SU-DHL-6 (cell line): ENCODE data around the gene ARHGEF37.

Source experiments
- H2AFZ ChIP-seq: fragments of 200-600 bp; sonication (generic); 2 replicates; pipeline ENCODE4 v1.6.1; 2014; ENCODE audit warnings: low read depth, mild to moderate bottlenecking, moderate library complexity, mixed read lengths, antibody characterized with exemption, low read length; ENCODE audit not compliant: severe bottlenecking
- H3F3A ChIP-seq: fragments of 200-600 bp; shearing (Covaris generic); 2 replicates; pipeline ENCODE4 v1.6.0; 2016; ENCODE audit warnings: antibody characterized with exemption, mild to moderate bottlenecking; ENCODE audit not compliant: insufficient read depth
- H3K27ac ChIP-seq: fragments of 200-600 bp; sonication (generic); 2 replicates; pipeline ENCODE4 v1.5.1; 2016; ENCODE audit warnings: low read depth, mild to moderate bottlenecking, low read length, moderate library complexity, mixed read lengths
- H3K27me3 ChIP-seq: fragments of 200-600 bp; sonication (generic), shearing (Covaris generic); 2 replicates; pipeline ENCODE4 v1.6.0; 2014; ENCODE audit warnings: mild to moderate bottlenecking, low read length
- H3K36me3 ChIP-seq: fragments of 200-600 bp; sonication (generic); 2 replicates; pipeline ENCODE4 v1.6.1; 2014; ENCODE audit warnings: mild to moderate bottlenecking, low read length, mixed read lengths
- H3K4me2 ChIP-seq: fragments of 300-600, 200-600 bp; shearing (Covaris generic), sonication (generic); 2 replicates; pipeline ENCODE4 v1.6.0; 2014; ENCODE audit warnings: low read length, low read depth, mild to moderate bottlenecking; ENCODE audit not compliant: poor library complexity, severe bottlenecking
- H3K4me3 ChIP-seq: fragments of 200-600 bp; sonication (generic); 2 replicates; pipeline ENCODE4 v1.5.1; 2014; ENCODE audit warnings: antibody characterized with exemption, low read length, mild to moderate bottlenecking, mixed read lengths; ENCODE audit not compliant: insufficient read depth, poor library complexity, severe bottlenecking
- H3K79me2 ChIP-seq: fragments of 200-600 bp; sonication (generic); 2 replicates; pipeline ENCODE4 v1.6.1; 2014; ENCODE audit warnings: mild to moderate bottlenecking, low read length, moderate library complexity; ENCODE audit not compliant: insufficient read depth
- H3K9ac ChIP-seq: fragments of 200-600 bp; sonication (generic); 2 replicates; pipeline ENCODE4 v1.7.0; 2014; ENCODE audit warnings: mild to moderate bottlenecking, low read length
- H3K9me2 ChIP-seq: fragments of 200-600 bp; sonication (generic); replicated peaks from 2 replicates; pipeline ENCODE4 v1.6.1; 2014; ENCODE audit warnings: low read length; ENCODE audit not compliant: insufficient read depth
- H3K9me3 ChIP-seq: fragments of 200-600 bp; sonication (generic); 2 replicates; pipeline ENCODE4 v1.6.1; 2014; ENCODE audit warnings: low read length, mixed read lengths; ENCODE audit not compliant: insufficient read depth
- H4K20me1 ChIP-seq: fragments of 200-600 bp; sonication (generic); 2 replicates; pipeline ENCODE4 v1.6.1; 2014; ENCODE audit warnings: low read depth, mild to moderate bottlenecking, antibody characterized with exemption, low read length, moderate library complexity, mixed read lengths
- EZH2phosphoT487 ChIP-seq: fragments of 200-600 bp; sonication (generic), shearing (Covaris generic); conservative IDR thresholded peaks from 2 replicates; pipeline ENCODE4 v1.6.1; 2018; ENCODE audit warnings: mild to moderate bottlenecking, antibody characterized with exemption, low read length, moderate library complexity, mixed read lengths
- TF ChIP-seq, protein P1 (sequence below): fragments of 200-600 bp; sonication (generic); IDR thresholded peaks from one replicate; pipeline ENCODE4 v1.5.1; 2017; ENCODE audit warnings: antibody characterized with exemption, mild to moderate bottlenecking, low read length, moderate library complexity; ENCODE audit not compliant: insufficient read depth, poor library complexity, severe bottlenecking

ARHGEF37 gene

DNA sequence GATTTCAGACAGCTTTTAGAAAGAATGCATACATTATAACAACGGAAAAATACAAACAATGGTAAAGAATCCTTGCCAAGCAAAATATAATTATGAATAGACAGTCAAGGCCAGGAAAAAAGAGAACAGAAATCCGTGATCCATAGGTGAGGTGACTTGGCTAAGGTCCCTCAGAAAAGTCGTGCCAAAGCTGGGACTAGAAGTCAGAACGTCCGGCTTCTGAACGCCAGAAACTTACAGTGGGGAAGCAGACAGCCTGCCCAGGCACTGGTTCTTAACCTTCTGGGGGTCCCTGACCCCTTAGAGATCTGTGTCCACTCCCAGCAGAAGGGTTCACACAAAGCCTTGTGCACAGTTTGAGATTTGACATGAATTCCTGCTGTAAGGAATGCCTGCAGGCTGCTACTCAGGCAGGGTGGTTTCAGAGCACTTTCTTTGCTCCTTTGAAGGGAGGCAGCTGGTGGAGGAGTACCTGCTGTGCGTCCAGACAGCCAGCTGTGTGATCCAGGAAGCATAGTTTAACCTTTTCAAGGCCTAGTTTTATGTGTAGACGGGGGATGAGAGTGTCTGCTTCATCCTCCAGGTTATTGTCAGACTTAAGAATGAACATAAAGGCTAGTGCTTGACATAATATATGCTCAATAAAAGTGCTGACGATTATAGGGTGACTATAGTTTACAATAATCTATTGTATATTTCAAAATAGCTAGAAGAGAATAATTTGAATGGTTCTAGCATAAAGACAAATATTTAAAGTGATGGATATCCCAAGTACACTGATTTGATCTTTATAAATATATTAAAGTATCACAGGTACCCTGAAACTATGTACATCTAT, 852 bp downstream of the ARHGEF37 start:
- Histone ChIP-seq H3K36me3 (no peaks in the 10 kb centered on the region), H4K20me1 (no peaks in the 10 kb centered on the region), H2AFZ (no peak overlapping the region), H3F3A (no peaks in the 10 kb centered on the region), H3K9me3 (no peaks in the 10 kb centered on the region), H3K27me3 (no peaks in the 10 kb centered on the region), H3K27ac (no peak overlapping the region), H3K79me2 (no peaks in the 10 kb centered on the region), H3K9me2 (no peaks in the 10 kb centered on the region), H3K4me3 (no peak overlapping the region), H3K9ac (no peak overlapping the region), H3K4me2 (no peak overlapping the region)
- TF ChIP-seq, protein P1, sequence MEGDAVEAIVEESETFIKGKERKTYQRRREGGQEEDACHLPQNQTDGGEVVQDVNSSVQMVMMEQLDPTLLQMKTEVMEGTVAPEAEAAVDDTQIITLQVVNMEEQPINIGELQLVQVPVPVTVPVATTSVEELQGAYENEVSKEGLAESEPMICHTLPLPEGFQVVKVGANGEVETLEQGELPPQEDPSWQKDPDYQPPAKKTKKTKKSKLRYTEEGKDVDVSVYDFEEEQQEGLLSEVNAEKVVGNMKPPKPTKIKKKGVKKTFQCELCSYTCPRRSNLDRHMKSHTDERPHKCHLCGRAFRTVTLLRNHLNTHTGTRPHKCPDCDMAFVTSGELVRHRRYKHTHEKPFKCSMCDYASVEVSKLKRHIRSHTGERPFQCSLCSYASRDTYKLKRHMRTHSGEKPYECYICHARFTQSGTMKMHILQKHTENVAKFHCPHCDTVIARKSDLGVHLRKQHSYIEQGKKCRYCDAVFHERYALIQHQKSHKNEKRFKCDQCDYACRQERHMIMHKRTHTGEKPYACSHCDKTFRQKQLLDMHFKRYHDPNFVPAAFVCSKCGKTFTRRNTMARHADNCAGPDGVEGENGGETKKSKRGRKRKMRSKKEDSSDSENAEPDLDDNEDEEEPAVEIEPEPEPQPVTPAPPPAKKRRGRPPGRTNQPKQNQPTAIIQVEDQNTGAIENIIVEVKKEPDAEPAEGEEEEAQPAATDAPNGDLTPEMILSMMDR = no peak
- TF ChIP-seq EZH2phosphoT487 = no peak

DNA sequence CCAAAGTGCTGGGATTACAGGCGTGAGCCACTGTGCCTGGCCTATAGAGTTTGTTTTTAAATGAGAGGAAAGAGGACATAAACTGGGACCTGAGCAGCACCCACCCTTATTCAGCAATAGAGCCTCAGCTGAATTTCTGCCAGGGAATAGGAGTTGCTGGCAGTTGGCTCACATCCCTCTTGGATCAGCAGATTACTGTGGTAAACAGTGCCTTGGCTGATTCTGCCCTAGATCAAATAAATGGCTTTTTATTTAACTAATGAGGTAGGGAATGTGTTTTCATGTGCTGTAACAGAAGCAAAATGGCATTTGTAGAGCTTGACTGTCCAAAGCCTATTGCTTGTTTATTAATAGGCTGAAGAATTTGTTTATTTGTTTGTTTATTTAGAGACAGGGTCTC, 2.1 kb downstream of the ARHGEF37 start:
- no peak overlapping the region for H3K27ac ChIP-seq
- no peaks in the 10 kb centered on the region for H3F3A ChIP-seq
- H3K9ac ChIP-seq = no peak overlapping the region
- H3K79me2 ChIP-seq = no peaks in the 10 kb centered on the region
- TF ChIP-seq, protein P1 = no peak
- TF ChIP-seq EZH2phosphoT487 = no peak
- no peak overlapping the region for H2AFZ ChIP-seq
- H3K36me3 ChIP-seq = no peaks in the 10 kb centered on the region
- no peaks in the 10 kb centered on the region for H3K9me3 ChIP-seq
- no peak overlapping the region for H3K4me3 ChIP-seq
- H3K4me2 ChIP-seq = no peak overlapping the region
- no peaks in the 10 kb centered on the region for H3K9me2 ChIP-seq
- H4K20me1 ChIP-seq = no peaks in the 10 kb centered on the region
- no peaks in the 10 kb centered on the region for H3K27me3 ChIP-seq

DNA sequence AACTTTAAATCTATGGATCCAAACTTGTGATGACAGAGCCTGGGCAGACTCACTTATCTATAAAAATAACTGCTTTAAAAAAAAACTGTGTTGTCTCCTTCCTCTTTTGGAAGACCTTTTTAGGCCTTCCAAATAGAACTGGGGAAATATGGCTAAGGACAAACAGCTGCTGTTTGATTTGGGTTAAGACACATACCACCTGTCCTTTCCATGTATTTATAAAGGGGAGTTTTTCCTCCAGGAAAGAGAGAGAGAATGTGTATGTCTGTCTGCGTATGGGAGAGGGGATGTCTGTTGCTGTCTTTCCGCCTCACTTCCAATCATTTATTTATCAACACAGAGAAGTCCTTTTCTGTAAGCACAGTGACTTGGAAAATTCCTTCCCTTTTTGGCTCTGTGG, 2.8 kb downstream of the ARHGEF37 start:
- H3K4me3 ChIP-seq = no peak overlapping the region
- H3K79me2 ChIP-seq = no peaks in the 10 kb centered on the region
- H3K36me3 ChIP-seq = no peaks in the 10 kb centered on the region
- H3K9me2 ChIP-seq = no peaks in the 10 kb centered on the region
- no peaks in the 10 kb centered on the region for H4K20me1 ChIP-seq
- no peaks in the 10 kb centered on the region for H3F3A ChIP-seq
- no peak overlapping the region for H3K27ac ChIP-seq
- no peaks in the 10 kb centered on the region for H3K27me3 ChIP-seq
- no peak overlapping the region for H2AFZ ChIP-seq
- H3K9me3 ChIP-seq = no peaks in the 10 kb centered on the region
- H3K9ac ChIP-seq = no peak overlapping the region
- TF ChIP-seq, protein P1 = no peak
- TF ChIP-seq EZH2phosphoT487 = no peak
- H3K4me2 ChIP-seq = no peak overlapping the region
